WERI-Rb-1 (cell line): Measurements from ENCODE around the gene SESN2.

Experiments used
- DNase-seq: peaks from one replicate; pipeline ENCODE4 v3.0.0-alpha.2; 2020
- H3K27ac ChIP-seq: fragments of 250-450 bp; sonication (Bioruptor Pico); 2 replicates; pipeline ENCODE4 v1.5.1; 2020; ENCODE audit warnings: mild to moderate bottlenecking, moderate library complexity
- H3K27me3 ChIP-seq: fragments of 250-450 bp; sonication (Bioruptor Pico); 2 replicates; pipeline ENCODE4 v1.5.1; 2021; ENCODE audit warnings: mild to moderate bottlenecking, low read depth, moderate library complexity; ENCODE audit not compliant: insufficient read depth, severe bottlenecking
- H3K36me3 ChIP-seq: fragments of 250-450 bp; sonication (Bioruptor Pico); 2 replicates; pipeline ENCODE4 v1.5.1; 2020; ENCODE audit warnings: mild to moderate bottlenecking, moderate library complexity
- H3K4me3 ChIP-seq: 2 replicates; pipeline ENCODE4 v1.5.1; 2011; ENCODE audit warnings: low read depth, mild to moderate bottlenecking, control low read depth, low read length
- H3K9me3 ChIP-seq: fragments of 250-450 bp; sonication (Bioruptor Pico); 2 replicates; pipeline ENCODE4 v1.5.1; 2021; ENCODE audit warnings: mild to moderate bottlenecking, moderate library complexity; ENCODE audit not compliant: severe bottlenecking
- TF ChIP-seq, protein P1 (sequence below): IDR thresholded peaks from 2 replicates; pipeline ENCODE4 v1.5.1; 2011; ENCODE audit warnings: low read depth, mild to moderate bottlenecking, control low read depth, inconsistent platforms, low read length

SESN2 gene

DNA sequence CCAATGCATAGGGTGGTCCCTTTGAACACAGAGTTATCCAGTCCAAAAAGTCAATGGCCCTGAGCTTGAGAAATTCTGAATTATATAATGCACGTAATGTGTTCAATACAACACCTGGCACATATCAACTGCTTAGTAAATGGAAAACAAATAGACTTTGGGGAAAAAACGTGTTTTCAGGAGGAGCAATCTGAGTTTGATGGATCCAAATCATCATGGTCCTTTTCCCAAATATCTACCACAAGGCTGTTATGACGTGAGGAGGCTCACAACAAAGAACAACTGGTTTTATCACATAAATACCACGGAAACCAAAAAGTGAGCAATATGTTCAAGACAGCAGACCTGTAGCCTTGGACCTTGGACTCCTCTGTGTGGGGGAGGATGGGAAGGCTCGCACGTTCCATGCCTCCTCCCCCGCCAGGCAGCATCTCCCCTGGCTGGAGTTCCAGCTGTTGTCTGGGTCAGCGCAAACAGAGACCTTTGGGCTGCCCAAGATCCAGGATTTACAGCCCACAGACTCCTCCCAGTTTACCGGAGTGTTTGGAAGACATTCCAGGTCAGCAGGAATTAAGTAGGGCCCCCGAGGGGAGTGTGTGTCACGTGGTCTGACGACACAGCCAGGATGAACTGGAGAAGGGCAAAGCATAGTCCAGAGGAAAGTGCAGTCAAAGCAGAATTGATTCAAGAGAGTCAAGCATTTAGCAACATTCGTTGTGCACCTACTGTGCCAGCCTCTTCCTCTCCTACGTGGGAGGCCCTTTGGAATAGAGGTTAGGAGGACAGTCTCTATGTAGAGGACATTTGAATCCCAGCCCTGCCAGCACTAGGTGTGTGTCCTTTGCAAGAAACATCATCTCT lies 37.3 kb downstream of the SESN2 start:
- Histone ChIP-seq H3K27me3 (no peaks in the 10 kb centered on the region), H3K27ac (no peak overlapping the region), H3K36me3 (no peaks in the 10 kb centered on the region), H3K9me3 (no peaks in the 10 kb centered on the region), H3K4me3 (peak overlapping the region; percentile 19)
- peak; percentile 87 for DNase-seq
- TF ChIP-seq, protein P1, sequence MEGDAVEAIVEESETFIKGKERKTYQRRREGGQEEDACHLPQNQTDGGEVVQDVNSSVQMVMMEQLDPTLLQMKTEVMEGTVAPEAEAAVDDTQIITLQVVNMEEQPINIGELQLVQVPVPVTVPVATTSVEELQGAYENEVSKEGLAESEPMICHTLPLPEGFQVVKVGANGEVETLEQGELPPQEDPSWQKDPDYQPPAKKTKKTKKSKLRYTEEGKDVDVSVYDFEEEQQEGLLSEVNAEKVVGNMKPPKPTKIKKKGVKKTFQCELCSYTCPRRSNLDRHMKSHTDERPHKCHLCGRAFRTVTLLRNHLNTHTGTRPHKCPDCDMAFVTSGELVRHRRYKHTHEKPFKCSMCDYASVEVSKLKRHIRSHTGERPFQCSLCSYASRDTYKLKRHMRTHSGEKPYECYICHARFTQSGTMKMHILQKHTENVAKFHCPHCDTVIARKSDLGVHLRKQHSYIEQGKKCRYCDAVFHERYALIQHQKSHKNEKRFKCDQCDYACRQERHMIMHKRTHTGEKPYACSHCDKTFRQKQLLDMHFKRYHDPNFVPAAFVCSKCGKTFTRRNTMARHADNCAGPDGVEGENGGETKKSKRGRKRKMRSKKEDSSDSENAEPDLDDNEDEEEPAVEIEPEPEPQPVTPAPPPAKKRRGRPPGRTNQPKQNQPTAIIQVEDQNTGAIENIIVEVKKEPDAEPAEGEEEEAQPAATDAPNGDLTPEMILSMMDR: no peak

- TF ChIP-seq, protein P1: no peak
- H3K9me3 ChIP-seq: no peaks in the 10 kb centered on the region
- no peaks in the 10 kb centered on the region for H3K27me3 ChIP-seq
- no peaks in the 10 kb centered on the region for H3K36me3 ChIP-seq
- H3K4me3 ChIP-seq: no peak overlapping the region
- DNase-seq: no peak
- H3K27ac ChIP-seq: no peak overlapping the region
These were observed 38.5 kb downstream of the SESN2 start for GRCh38 chr1:28297826-28298225.

GRCh38 chr1:28298438-28298837 lies 39.1 kb downstream of the SESN2 start:
- DNase-seq: no peak
- Histone ChIP-seq H3K27ac (no peak overlapping the region), H3K27me3 (no peaks in the 10 kb centered on the region), H3K4me3 (no peak overlapping the region), H3K9me3 (no peaks in the 10 kb centered on the region), H3K36me3 (no peaks in the 10 kb centered on the region)
- TF ChIP-seq, protein P1: no peak

- DNase-seq: no peak
- Histone ChIP-seq H3K27me3 (no peaks in the 10 kb centered on the region), H3K36me3 (no peaks in the 10 kb centered on the region), H3K9me3 (no peaks in the 10 kb centered on the region), H3K27ac (no peak overlapping the region), H3K4me3 (no peak overlapping the region)
- TF ChIP-seq, protein P1: no peak
These were observed 42.3 kb downstream of the SESN2 start for GRCh38 chr1:28301368-28302174.

DNA sequence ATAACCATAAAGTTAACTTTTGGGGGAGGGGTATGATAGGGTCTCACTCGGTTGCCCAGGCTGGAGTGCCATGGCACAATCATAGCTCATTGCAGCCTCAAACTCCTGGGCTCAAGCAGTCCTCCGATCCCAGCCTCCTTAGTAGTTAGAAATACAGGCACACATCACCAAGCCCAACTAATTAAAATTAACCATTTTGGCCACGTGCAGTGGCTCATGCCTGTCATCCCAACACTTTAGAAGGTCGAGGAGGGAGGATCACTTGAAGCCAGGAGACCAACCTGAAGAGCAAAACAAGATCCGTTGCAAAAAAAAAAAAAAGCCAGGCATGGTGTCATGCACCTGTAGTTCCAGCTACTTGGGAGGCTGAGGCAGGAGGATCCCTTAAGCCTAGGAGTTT lies 42.9 kb downstream of the SESN2 start:
- no peak for DNase-seq
- Histone ChIP-seq H3K36me3 (no peaks in the 10 kb centered on the region), H3K9me3 (no peaks in the 10 kb centered on the region), H3K4me3 (no peak overlapping the region), H3K27me3 (no peaks in the 10 kb centered on the region), H3K27ac (no peak overlapping the region)
- TF ChIP-seq, protein P1: no peak
